DOHH2 (cell line): ENCODE data around the gene RNPEPL1.

Source experiments
- EZH2phosphoT487 ChIP-seq: fragments of 200-600 bp; sonication (generic); IDR thresholded peaks from 2 replicates; pipeline ENCODE4 v1.6.1; 2017; ENCODE audit warnings: borderline replicate concordance, mild to moderate bottlenecking, antibody characterized with exemption, low read length, moderate library complexity, mixed read lengths
- TF ChIP-seq, protein P1 (sequence below): fragments of 200-600 bp; sonication (generic); IDR thresholded peaks from one replicate; pipeline ENCODE4 v1.5.1; 2014; ENCODE audit warnings: antibody characterized with exemption, mild to moderate bottlenecking, low read depth, low read length; ENCODE audit not compliant: poor library complexity, severe bottlenecking

GRCh38 chr2:240526521-240526920, 41.8 kb upstream of the RNPEPL1 start:
- TF ChIP-seq, protein P1, sequence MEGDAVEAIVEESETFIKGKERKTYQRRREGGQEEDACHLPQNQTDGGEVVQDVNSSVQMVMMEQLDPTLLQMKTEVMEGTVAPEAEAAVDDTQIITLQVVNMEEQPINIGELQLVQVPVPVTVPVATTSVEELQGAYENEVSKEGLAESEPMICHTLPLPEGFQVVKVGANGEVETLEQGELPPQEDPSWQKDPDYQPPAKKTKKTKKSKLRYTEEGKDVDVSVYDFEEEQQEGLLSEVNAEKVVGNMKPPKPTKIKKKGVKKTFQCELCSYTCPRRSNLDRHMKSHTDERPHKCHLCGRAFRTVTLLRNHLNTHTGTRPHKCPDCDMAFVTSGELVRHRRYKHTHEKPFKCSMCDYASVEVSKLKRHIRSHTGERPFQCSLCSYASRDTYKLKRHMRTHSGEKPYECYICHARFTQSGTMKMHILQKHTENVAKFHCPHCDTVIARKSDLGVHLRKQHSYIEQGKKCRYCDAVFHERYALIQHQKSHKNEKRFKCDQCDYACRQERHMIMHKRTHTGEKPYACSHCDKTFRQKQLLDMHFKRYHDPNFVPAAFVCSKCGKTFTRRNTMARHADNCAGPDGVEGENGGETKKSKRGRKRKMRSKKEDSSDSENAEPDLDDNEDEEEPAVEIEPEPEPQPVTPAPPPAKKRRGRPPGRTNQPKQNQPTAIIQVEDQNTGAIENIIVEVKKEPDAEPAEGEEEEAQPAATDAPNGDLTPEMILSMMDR = no peak
- no peak for TF ChIP-seq EZH2phosphoT487
